NAMALWA (cell line): Measurements from ENCODE around the gene MOB4.
A peak's percentile ranks its signal among the peaks of the same experiment; 100 is the strongest.
"Not testable (repeated sequence)": the region's sequence is repeated elsewhere in the genome, so short reads cannot be mapped to it uniquely, and the experiment has no call there.

ENCODE experiments used
- DNase-seq: peaks from one replicate; pipeline ENCODE4 v3.0.0-alpha.2; 2015; ENCODE audit warnings: low spot score

Gene MOB4

GRCh38 chr2:197514754-197515153 is 1.1 kb upstream of the MOB4 start:
- peak; percentile 63 for DNase-seq

GRCh38 chr2:197515315-197515738 is 539 bp upstream of the MOB4 start:
- DNase-seq: peak; percentile 94

GRCh38 chr2:197516393-197516761 is 511 bp downstream of the MOB4 start:
- DNase-seq: peak; percentile 39

- DNase-seq: peak; percentile 25
These were observed 1.3 kb downstream of the MOB4 start for GRCh38 chr2:197517150-197517549.

- no peak for DNase-seq
These were observed 22.5 kb downstream of the MOB4 start for GRCh38 chr2:197538412-197538811.

- DNase-seq: no peak
These were observed 23.9 kb downstream of the MOB4 start for GRCh38 chr2:197539734-197540133.

GRCh38 chr2:197543206-197543605 is 27.3 kb downstream of the MOB4 start:
- no peak for DNase-seq

- DNase-seq: no peak
These were observed 31.5 kb downstream of the MOB4 start for GRCh38 chr2:197547163-197547900.

- no peak for DNase-seq
These were observed 32.7 kb downstream of the MOB4 start for GRCh38 chr2:197548582-197548981.

GRCh38 chr2:197551260-197551659 is 35.4 kb downstream of the MOB4 start:
- not testable (repeated sequence) for DNase-seq

GRCh38 chr2:197555467-197555866 is 39.6 kb downstream of the MOB4 start:
- no peak for DNase-seq

GRCh38 chr2:197556456-197556855 is 40.6 kb downstream of the MOB4 start:
- DNase-seq: no peak

GRCh38 chr2:197558393-197558792 is 42.5 kb downstream of the MOB4 start:
- no peak for DNase-seq

GRCh38 chr2:197559681-197560080 is 43.8 kb downstream of the MOB4 start:
- DNase-seq: no peak

GRCh38 chr2:197560146-197560665 is 44.3 kb downstream of the MOB4 start:
- DNase-seq: no peak

- DNase-seq: no peak
These were observed 55.9 kb downstream of the MOB4 start for GRCh38 chr2:197571627-197572271.

GRCh38 chr2:197573608-197574007 is 57.7 kb downstream of the MOB4 start:
- no peak for DNase-seq

GRCh38 chr2:197575987-197576386 is 60.1 kb downstream of the MOB4 start:
- DNase-seq: no peak

- DNase-seq: no peak
These were observed 60.8 kb downstream of the MOB4 start for GRCh38 chr2:197576631-197577030.

- DNase-seq: no peak
These were observed 61.6 kb downstream of the MOB4 start for GRCh38 chr2:197577446-197577845.

- DNase-seq: not testable (repeated sequence)
These were observed 62.4 kb downstream of the MOB4 start for GRCh38 chr2:197578294-197578693.

- not testable (repeated sequence) for DNase-seq
These were observed 64.3 kb downstream of the MOB4 start for GRCh38 chr2:197580166-197580565.

- not testable (repeated sequence) for DNase-seq
These were observed 71.4 kb downstream of the MOB4 start for GRCh38 chr2:197587255-197587654.
